Measurements from ENCODE around the gene RBP3.
A peak's percentile ranks its signal among the peaks of the same experiment; 100 is the strongest.

RBP3 gene

DNA sequence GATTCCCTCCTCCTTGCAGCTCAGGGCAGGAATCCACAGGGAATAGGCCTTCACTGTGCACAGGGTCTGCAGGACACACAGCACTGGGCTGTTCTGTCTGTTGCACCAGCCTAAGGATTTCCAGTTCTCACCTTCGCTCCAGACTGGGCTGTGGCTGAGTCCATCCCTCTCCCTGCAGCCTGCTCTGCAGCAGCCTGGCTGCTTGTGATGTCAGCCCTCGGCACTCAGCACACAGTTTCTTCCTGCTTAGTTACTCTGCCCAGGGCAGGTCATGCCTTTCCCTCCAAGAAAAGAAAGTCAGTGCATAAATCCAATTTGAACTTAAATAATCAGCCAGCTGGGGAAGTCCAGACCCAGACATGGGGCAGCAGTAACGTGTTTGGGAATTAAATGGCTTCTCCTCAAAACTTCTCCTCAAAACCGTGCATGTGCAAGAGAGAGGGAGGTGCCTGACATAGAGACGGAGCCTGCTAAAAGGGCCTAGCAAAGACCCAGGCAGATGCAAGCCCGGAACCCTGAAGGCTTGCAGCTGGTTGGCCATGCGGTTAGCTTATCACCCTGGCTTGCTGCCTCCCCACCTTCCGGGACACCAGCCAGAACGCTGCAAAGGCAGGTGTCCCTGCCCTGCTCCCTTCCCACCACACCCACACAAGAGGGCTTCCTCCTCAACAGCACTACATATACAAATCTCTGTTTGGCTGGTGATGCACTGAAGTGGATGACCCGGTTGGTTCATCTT is 36.8 kb upstream of the RBP3 start:
- DNase-seq = peak; percentile 91

GRCh38 chr10:47311932-47312662 is 36.1 kb upstream of the RBP3 start:
- DNase-seq (peak; percentile 84), ATAC-seq (ENCODE audit: insufficient read depth, low read depth) (peak; percentile 75)
- H3K27ac ChIP-seq (ENCODE audit: low read length) = peak overlapping the region; percentile 85
- no peak for TF ChIP-seq EZH2 (IDR thresholded peaks at IDR 0.05; ENCODE audit: borderline replicate concordance, low read depth, low read length, severe bottlenecking)
- TF ChIP-seq, protein P1, sequence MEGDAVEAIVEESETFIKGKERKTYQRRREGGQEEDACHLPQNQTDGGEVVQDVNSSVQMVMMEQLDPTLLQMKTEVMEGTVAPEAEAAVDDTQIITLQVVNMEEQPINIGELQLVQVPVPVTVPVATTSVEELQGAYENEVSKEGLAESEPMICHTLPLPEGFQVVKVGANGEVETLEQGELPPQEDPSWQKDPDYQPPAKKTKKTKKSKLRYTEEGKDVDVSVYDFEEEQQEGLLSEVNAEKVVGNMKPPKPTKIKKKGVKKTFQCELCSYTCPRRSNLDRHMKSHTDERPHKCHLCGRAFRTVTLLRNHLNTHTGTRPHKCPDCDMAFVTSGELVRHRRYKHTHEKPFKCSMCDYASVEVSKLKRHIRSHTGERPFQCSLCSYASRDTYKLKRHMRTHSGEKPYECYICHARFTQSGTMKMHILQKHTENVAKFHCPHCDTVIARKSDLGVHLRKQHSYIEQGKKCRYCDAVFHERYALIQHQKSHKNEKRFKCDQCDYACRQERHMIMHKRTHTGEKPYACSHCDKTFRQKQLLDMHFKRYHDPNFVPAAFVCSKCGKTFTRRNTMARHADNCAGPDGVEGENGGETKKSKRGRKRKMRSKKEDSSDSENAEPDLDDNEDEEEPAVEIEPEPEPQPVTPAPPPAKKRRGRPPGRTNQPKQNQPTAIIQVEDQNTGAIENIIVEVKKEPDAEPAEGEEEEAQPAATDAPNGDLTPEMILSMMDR (IDR thresholded peaks at IDR 0.05; ENCODE audit: borderline replicate concordance, extremely low read depth, low read length, poor library complexity, severe bottlenecking) = peak; percentile 98
- H3K9ac ChIP-seq (ENCODE audit: low read depth, low read length) = peak overlapping the region; percentile 33
- H2AFZ ChIP-seq (ENCODE audit: low read depth, low read length) = peak overlapping the region; percentile 58
- H3K79me2 ChIP-seq (ENCODE audit: insufficient read depth, low read length) = no peaks in the 10 kb centered on the region
- H4K20me1 ChIP-seq (ENCODE audit: insufficient read depth, low read length) = no peaks in the 10 kb centered on the region; the same call in 1 of the 2 replicates
- H3K36me3 ChIP-seq (ENCODE audit: insufficient read depth, low read length) = no peaks in the 10 kb centered on the region
- H3K4me3 ChIP-seq (ENCODE audit: low read depth in 1 of 2, low read length in 2 of 2) = peak overlapping the region in 1 of 2 experiments; percentile 44; a peak in 2 of 4 replicates
- no peaks in the 10 kb centered on the region for H3K27me3 ChIP-seq (ENCODE audit: insufficient read depth, low read length, poor library complexity)
- peaks cover 40% of the 10 kb centered on the region for H3K4me1 ChIP-seq (ENCODE audit: insufficient read depth, low read length)
- no peaks in the 10 kb centered on the region for H3K9me3 ChIP-seq (ENCODE audit: insufficient read depth, low read length, severe bottlenecking)
- H3K4me2 ChIP-seq (ENCODE audit: insufficient read depth, low read length) = peak overlapping the region; percentile 67

More for the DNA sequence above, 36.8 kb upstream of the RBP3 start:
- Histone ChIP-seq H4K20me1 (ENCODE audit: insufficient read depth, low read length) (no peaks in the 10 kb centered on the region; the same call in 1 of the 2 replicates), H3K4me1 (ENCODE audit: insufficient read depth, low read length) (peaks cover 47% of the 10 kb centered on the region), H3K36me3 (ENCODE audit: insufficient read depth, low read length) (no peaks in the 10 kb centered on the region), H3K9ac (ENCODE audit: low read depth, low read length) (peak overlapping the region; percentile 48), H3K4me3 (ENCODE audit: low read depth in 1 of 2, low read length in 2 of 2) (peak overlapping the region in 1 of 2 experiments; percentile 44; a peak in 2 of 4 replicates), H3K79me2 (ENCODE audit: insufficient read depth, low read length) (no peaks in the 10 kb centered on the region), H3K4me2 (ENCODE audit: insufficient read depth, low read length) (peak overlapping the region; percentile 67), H3K27ac (ENCODE audit: low read length) (peak overlapping the region; percentile 85), H2AFZ (ENCODE audit: low read depth, low read length) (peak overlapping the region; percentile 64), H3K9me3 (ENCODE audit: insufficient read depth, low read length, severe bottlenecking) (no peaks in the 10 kb centered on the region), H3K27me3 (ENCODE audit: insufficient read depth, low read length, poor library complexity) (no peaks in the 10 kb centered on the region)
- no peak for TF ChIP-seq EZH2 (IDR thresholded peaks at IDR 0.05; ENCODE audit: borderline replicate concordance, low read depth, low read length, severe bottlenecking)
- TF ChIP-seq, protein P1 (IDR thresholded peaks at IDR 0.05; ENCODE audit: borderline replicate concordance, extremely low read depth, low read length, poor library complexity, severe bottlenecking) = no peak
- peak; percentile 92 for ATAC-seq (ENCODE audit: insufficient read depth, low read depth)

DNA sequence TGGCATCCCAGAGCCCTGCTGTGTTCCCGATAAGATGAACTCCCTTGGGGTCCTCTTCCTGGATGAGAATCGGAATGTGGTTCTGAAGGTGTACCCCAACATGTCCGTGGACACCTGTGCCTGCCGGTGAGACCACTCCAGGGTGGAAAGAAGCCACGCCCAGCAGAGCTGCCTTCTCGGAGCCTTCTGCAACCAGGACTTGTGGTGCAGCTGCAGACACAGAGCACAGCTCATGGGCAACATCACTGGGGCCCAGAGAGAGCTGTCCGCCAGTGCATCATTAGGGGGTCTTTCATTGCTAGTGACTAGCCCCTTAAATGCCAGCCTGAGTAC is 35.5 kb upstream of the RBP3 start:
- Histone ChIP-seq H3K79me2 (ENCODE audit: insufficient read depth, low read length) (no peaks in the 10 kb centered on the region), H3K27me3 (ENCODE audit: insufficient read depth, low read length, poor library complexity) (no peaks in the 10 kb centered on the region), H3K4me3 (ENCODE audit: low read depth in 1 of 2, low read length in 2 of 2) (no peak overlapping the region), H3K4me2 (ENCODE audit: insufficient read depth, low read length) (no peak overlapping the region), H3K36me3 (ENCODE audit: insufficient read depth, low read length) (no peaks in the 10 kb centered on the region), H3K27ac (ENCODE audit: low read length) (no peak overlapping the region), H4K20me1 (ENCODE audit: insufficient read depth, low read length) (no peaks in the 10 kb centered on the region; the same call in 1 of the 2 replicates), H3K4me1 (ENCODE audit: insufficient read depth, low read length) (peaks cover 35% of the 10 kb centered on the region), H2AFZ (ENCODE audit: low read depth, low read length) (no peak overlapping the region), H3K9ac (ENCODE audit: low read depth, low read length) (no peak overlapping the region), H3K9me3 (ENCODE audit: insufficient read depth, low read length, severe bottlenecking) (no peaks in the 10 kb centered on the region)
- TF ChIP-seq, protein P1 (IDR thresholded peaks at IDR 0.05; ENCODE audit: borderline replicate concordance, extremely low read depth, low read length, poor library complexity, severe bottlenecking) = no peak
- ATAC-seq (ENCODE audit: insufficient read depth, low read depth) (no peak), DNase-seq (no peak)

Measured in DND-41 (cell line).